IMR-90 (cell line): Measurements from ENCODE around the gene TCN1.

Experiments used
- CEBPB ChIP-seq: IDR thresholded peaks from 2 replicates; pipeline ENCODE4 v1.6.1; 2012; ENCODE audit warnings: low read depth, low read length, improper control_type of control experiment
- MAZ ChIP-seq: IDR thresholded peaks from 2 replicates; pipeline ENCODE4 v1.6.1; 2012; ENCODE audit warnings: low read depth, mild to moderate bottlenecking, low read length, improper control_type of control experiment, moderate library complexity, borderline replicate concordance
- MXI1 ChIP-seq: IDR thresholded peaks from 2 replicates; pipeline ENCODE4 v1.6.1; 2012; ENCODE audit warnings: low read depth, mild to moderate bottlenecking, low read length, moderate library complexity, borderline replicate concordance
- NFE2L2 ChIP-seq: fragments of 150-350 bp; IDR thresholded peaks from 2 replicates; pipeline ENCODE4 v1.6.1; 2016; ENCODE audit warnings: low read depth, mild to moderate bottlenecking, low read length
- POLR2A ChIP-seq: IDR thresholded peaks from 2 replicates; pipeline ENCODE4 v1.6.1; 2012; ENCODE audit warnings: mild to moderate bottlenecking, low read depth, low read length
- SMC3 ChIP-seq: fragments of 150-350 bp; IDR thresholded peaks from 2 replicates; pipeline ENCODE4 v1.6.1; 2016; ENCODE audit warnings: low read depth, mild to moderate bottlenecking, antibody characterized with exemption, low read length, moderate library complexity
- TF ChIP-seq, protein P1 (sequence below): conservative IDR thresholded peaks from 2 replicates; pipeline ENCODE4 v1.5.1; 2012; ENCODE audit warnings: mild to moderate bottlenecking, low read depth, low read length, improper control_type of control experiment

- TF ChIP-seq, protein P1, sequence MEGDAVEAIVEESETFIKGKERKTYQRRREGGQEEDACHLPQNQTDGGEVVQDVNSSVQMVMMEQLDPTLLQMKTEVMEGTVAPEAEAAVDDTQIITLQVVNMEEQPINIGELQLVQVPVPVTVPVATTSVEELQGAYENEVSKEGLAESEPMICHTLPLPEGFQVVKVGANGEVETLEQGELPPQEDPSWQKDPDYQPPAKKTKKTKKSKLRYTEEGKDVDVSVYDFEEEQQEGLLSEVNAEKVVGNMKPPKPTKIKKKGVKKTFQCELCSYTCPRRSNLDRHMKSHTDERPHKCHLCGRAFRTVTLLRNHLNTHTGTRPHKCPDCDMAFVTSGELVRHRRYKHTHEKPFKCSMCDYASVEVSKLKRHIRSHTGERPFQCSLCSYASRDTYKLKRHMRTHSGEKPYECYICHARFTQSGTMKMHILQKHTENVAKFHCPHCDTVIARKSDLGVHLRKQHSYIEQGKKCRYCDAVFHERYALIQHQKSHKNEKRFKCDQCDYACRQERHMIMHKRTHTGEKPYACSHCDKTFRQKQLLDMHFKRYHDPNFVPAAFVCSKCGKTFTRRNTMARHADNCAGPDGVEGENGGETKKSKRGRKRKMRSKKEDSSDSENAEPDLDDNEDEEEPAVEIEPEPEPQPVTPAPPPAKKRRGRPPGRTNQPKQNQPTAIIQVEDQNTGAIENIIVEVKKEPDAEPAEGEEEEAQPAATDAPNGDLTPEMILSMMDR: no peak
- no peak for TF ChIP-seq POLR2A
- TF ChIP-seq CEBPB: no peak
- TF ChIP-seq MAZ: no peak
- TF ChIP-seq MXI1: no peak
- TF ChIP-seq NFE2L2: no peak
- no peak for TF ChIP-seq SMC3
Measured at GRCh38 chr11:59842316-59842715, 24.0 kb downstream of the TCN1 start.
